Endothelial cell (in vitro differentiated cells): ENCODE data around the gene B3GALT2. TPM values are rescaled to one million over a fixed set of nuclear protein-coding genes. Genes with fewer than 3 reads are reported as not detected.

Source experiments
- DNase-seq: peaks from one replicate; pipeline ENCODE4 v3.0.0; 2021; ENCODE audit warnings: low spot score
- H3K27ac Mint-ChIP-seq: one replicate; pipeline ENCODE4 v1.8.0; 2021; ENCODE audit warnings: mixed read lengths, inconsistent platforms; ENCODE audit not compliant: unreplicated experiment
- H3K27me3 Mint-ChIP-seq: one replicate; pipeline ENCODE4 v1.8.0; 2021; ENCODE audit warnings: mild to moderate bottlenecking, moderate library complexity, mixed read lengths, inconsistent platforms; ENCODE audit not compliant: unreplicated experiment
- H3K36me3 Mint-ChIP-seq: one replicate; pipeline ENCODE4 v1.8.0; 2021; ENCODE audit warnings: mild to moderate bottlenecking, low read depth, mixed read lengths, inconsistent platforms; ENCODE audit not compliant: unreplicated experiment
- H3K4me1 Mint-ChIP-seq: one replicate; pipeline ENCODE4 v1.8.0; 2021; ENCODE audit warnings: mild to moderate bottlenecking, mixed read lengths, inconsistent platforms; ENCODE audit not compliant: unreplicated experiment
- H3K4me3 Mint-ChIP-seq: one replicate; pipeline ENCODE4 v1.8.0; 2021; ENCODE audit warnings: mild to moderate bottlenecking, mixed read lengths, inconsistent platforms; ENCODE audit not compliant: unreplicated experiment
- H3K9me3 Mint-ChIP-seq: one replicate; pipeline ENCODE4 v1.8.0; 2021; ENCODE audit warnings: mixed read lengths, inconsistent platforms; ENCODE audit not compliant: unreplicated experiment
- CTCF ChIP-seq: fragments of 200-600 bp; sonication (generic); IDR thresholded peaks from one replicate; pipeline ENCODE4 v1.5.0; 2021; ENCODE audit warnings: antibody characterized with exemption; ENCODE audit not compliant: unreplicated experiment
- total RNA-seq: library from RNA; stranded (reverse); fragmentation: NEBNext Ultra II Directional; extraction: Animal tissue kit (Norgen Biotek cat#: 25700); gene quantifications from one replicate; pipeline ENCODE4 v1.2.1, GENCODE V29; 2021; ENCODE audit not compliant: unreplicated experiment

Gene B3GALT2
- total RNA-seq, 1 donor from 2014 or later, result 0.10 TPM

- no peak for TF ChIP-seq CTCF
- H3K4me1 Mint-ChIP-seq, result peaks cover 3% of the 10 kb centered on the region
- H3K27me3 Mint-ChIP-seq, result no peaks in the 10 kb centered on the region
- no peaks in the 10 kb centered on the region for H3K9me3 Mint-ChIP-seq
- no peak for DNase-seq
- H3K27ac Mint-ChIP-seq, result no peak overlapping the region
- no peaks in the 10 kb centered on the region for H3K36me3 Mint-ChIP-seq
- H3K4me3 Mint-ChIP-seq, result no peak overlapping the region
Measured at GRCh38 chr1:193184776-193185175, 1.6 kb downstream of the B3GALT2 start.

GRCh38 chr1:193183019-193183627 is 3.3 kb downstream of the B3GALT2 start:
- no peak overlapping the region for H3K4me3 Mint-ChIP-seq
- peak; percentile 94 for TF ChIP-seq CTCF
- DNase-seq, result peak; percentile 24
- no peaks in the 10 kb centered on the region for H3K9me3 Mint-ChIP-seq
- H3K27ac Mint-ChIP-seq, result no peak overlapping the region
- no peaks in the 10 kb centered on the region for H3K27me3 Mint-ChIP-seq
- H3K4me1 Mint-ChIP-seq, result peaks cover 3% of the 10 kb centered on the region
- H3K36me3 Mint-ChIP-seq, result no peaks in the 10 kb centered on the region

- no peak for TF ChIP-seq CTCF
- no peak overlapping the region for H3K27ac Mint-ChIP-seq
Measured at GRCh38 chr1:193181985-193182384, 4.4 kb downstream of the B3GALT2 start.

GRCh38 chr1:193181536-193181935 is 4.9 kb downstream of the B3GALT2 start:
- no peak for DNase-seq
- H3K4me3 Mint-ChIP-seq, result no peak overlapping the region
- no peak overlapping the region for H3K27ac Mint-ChIP-seq
- no peak for TF ChIP-seq CTCF
- no peaks in the 10 kb centered on the region for H3K27me3 Mint-ChIP-seq
- H3K9me3 Mint-ChIP-seq, result no peaks in the 10 kb centered on the region
- peaks cover 3% of the 10 kb centered on the region for H3K4me1 Mint-ChIP-seq
- H3K36me3 Mint-ChIP-seq, result no peaks in the 10 kb centered on the region

More at GRCh38 chr1:193181985-193182384, 4.4 kb downstream of the B3GALT2 start:
- Mint-ChIP-seq H3K27me3 (no peaks in the 10 kb centered on the region), H3K36me3 (no peaks in the 10 kb centered on the region), H3K4me1 (peaks cover 3% of the 10 kb centered on the region), H3K9me3 (no peaks in the 10 kb centered on the region), H3K4me3 (no peak overlapping the region)
- no peak for DNase-seq

GRCh38 chr1:193179094-193179493 is 7.3 kb downstream of the B3GALT2 start:
- no peak for DNase-seq
- Mint-ChIP-seq H3K4me1 (no peaks in the 10 kb centered on the region), H3K27ac (no peak overlapping the region), H3K36me3 (no peaks in the 10 kb centered on the region), H3K4me3 (no peak overlapping the region), H3K27me3 (no peaks in the 10 kb centered on the region), H3K9me3 (no peaks in the 10 kb centered on the region)
- no peak for TF ChIP-seq CTCF
